MG63 (cell line): Measurements from ENCODE around the gene SLC4A1AP. TPM values are rescaled to one million over a fixed set of nuclear protein-coding genes. Genes with fewer than 3 reads are reported as not detected.

Experiments used
- DNase-seq: peaks from one replicate; pipeline ENCODE4 v3.0.0-alpha.2; 2020
- H3K27me3 ChIP-seq: fragments of 250-450 bp; sonication (Bioruptor Pico); 2 replicates; pipeline ENCODE4 v1.5.1; 2020; ENCODE audit warnings: mild to moderate bottlenecking, moderate library complexity
- H3K36me3 ChIP-seq: fragments of 250-450 bp; sonication (Bioruptor Pico); 2 replicates; pipeline ENCODE4 v1.5.1; 2020; ENCODE audit warnings: mild to moderate bottlenecking, moderate library complexity
- H3K4me3 ChIP-seq: fragments of 250-450 bp; sonication (Bioruptor Pico); 2 replicates; pipeline ENCODE4 v1.5.1; 2020; ENCODE audit warnings: mild to moderate bottlenecking, moderate library complexity
- H3K9me3 ChIP-seq: fragments of 250-450 bp; sonication (Bioruptor Pico); 2 replicates; pipeline ENCODE4 v1.5.1; 2020; ENCODE audit warnings: mild to moderate bottlenecking, moderate library complexity
- total RNA-seq: library from RNA; depleted of rRNA; stranded (reverse); fragments of >200 nt; shearing (Covaris generic); gene quantifications from 2 replicates; pipeline ENCODE4 v1.2.3, GENCODE V29; 2014; ENCODE audit warnings: low replicate concordance

SLC4A1AP gene
- total RNA-seq, 1 experiment from 2014 or later = 27.1 TPM

- Histone ChIP-seq H3K36me3 (no peaks in the 10 kb centered on the region), H3K9me3 (no peaks in the 10 kb centered on the region), H3K4me3 (no peak overlapping the region), H3K27me3 (no peaks in the 10 kb centered on the region)
- no peak for DNase-seq
Observed at GRCh38 chr2:27708666-27709065, 45.0 kb downstream of the SLC4A1AP start.

- no peak for DNase-seq
- no peaks in the 10 kb centered on the region for H3K27me3 ChIP-seq
- H3K4me3 ChIP-seq = no peak overlapping the region
- H3K9me3 ChIP-seq = no peaks in the 10 kb centered on the region
- H3K36me3 ChIP-seq = no peaks in the 10 kb centered on the region
Observed at GRCh38 chr2:27709326-27709725, 45.6 kb downstream of the SLC4A1AP start.

GRCh38 chr2:27709960-27710575 is 46.4 kb downstream of the SLC4A1AP start:
- no peaks in the 10 kb centered on the region for H3K9me3 ChIP-seq
- no peak for DNase-seq

GRCh38 chr2:27710640-27711430 is 47.1 kb downstream of the SLC4A1AP start:
- Histone ChIP-seq H3K27me3 (no peaks in the 10 kb centered on the region), H3K36me3 (no peaks in the 10 kb centered on the region), H3K4me3 (no peak overlapping the region), H3K9me3 (no peaks in the 10 kb centered on the region)
- no peak for DNase-seq

More at GRCh38 chr2:27709960-27710575, 46.4 kb downstream of the SLC4A1AP start:
- Histone ChIP-seq H3K36me3 (no peaks in the 10 kb centered on the region), H3K4me3 (no peak overlapping the region), H3K27me3 (no peaks in the 10 kb centered on the region)

- Histone ChIP-seq H3K4me3 (no peak overlapping the region), H3K27me3 (no peaks in the 10 kb centered on the region), H3K9me3 (no peaks in the 10 kb centered on the region), H3K36me3 (no peaks in the 10 kb centered on the region)
- no peak for DNase-seq
Observed at GRCh38 chr2:27711804-27712203, 48.1 kb downstream of the SLC4A1AP start.

- no peak for DNase-seq
- Histone ChIP-seq H3K36me3 (no peaks in the 10 kb centered on the region), H3K9me3 (no peaks in the 10 kb centered on the region), H3K4me3 (no peak overlapping the region), H3K27me3 (no peaks in the 10 kb centered on the region)
Observed at GRCh38 chr2:27712522-27712921, 48.8 kb downstream of the SLC4A1AP start.

GRCh38 chr2:27713201-27713600 is 49.5 kb downstream of the SLC4A1AP start:
- Histone ChIP-seq H3K4me3 (no peak overlapping the region), H3K36me3 (no peaks in the 10 kb centered on the region)

GRCh38 chr2:27714053-27714452 is 50.4 kb downstream of the SLC4A1AP start:
- H3K27me3 ChIP-seq = no peaks in the 10 kb centered on the region
- DNase-seq = no peak
- no peaks in the 10 kb centered on the region for H3K36me3 ChIP-seq
- H3K9me3 ChIP-seq = no peaks in the 10 kb centered on the region
- no peak overlapping the region for H3K4me3 ChIP-seq

More at GRCh38 chr2:27713201-27713600, 49.5 kb downstream of the SLC4A1AP start:
- no peaks in the 10 kb centered on the region for H3K9me3 ChIP-seq
- H3K27me3 ChIP-seq = no peaks in the 10 kb centered on the region
- no peak for DNase-seq

- DNase-seq = no peak
- no peaks in the 10 kb centered on the region for H3K36me3 ChIP-seq
- peak overlapping the region; percentile 27; the same call in 1 of the 2 replicates for H3K4me3 ChIP-seq
Observed at GRCh38 chr2:27714851-27715291, 51.2 kb downstream of the SLC4A1AP start.

GRCh38 chr2:27715318-27716210 is 51.9 kb downstream of the SLC4A1AP start:
- no peaks in the 10 kb centered on the region for H3K27me3 ChIP-seq
- H3K36me3 ChIP-seq = no peaks in the 10 kb centered on the region
- peak; percentile 63 for DNase-seq
- no peaks in the 10 kb centered on the region for H3K9me3 ChIP-seq
- peak overlapping the region; percentile 27; the same call in 1 of the 2 replicates for H3K4me3 ChIP-seq

More at GRCh38 chr2:27714851-27715291, 51.2 kb downstream of the SLC4A1AP start:
- no peaks in the 10 kb centered on the region for H3K9me3 ChIP-seq
- no peaks in the 10 kb centered on the region for H3K27me3 ChIP-seq

- Histone ChIP-seq H3K9me3 (no peaks in the 10 kb centered on the region), H3K36me3 (no peaks in the 10 kb centered on the region), H3K4me3 (no peak overlapping the region), H3K27me3 (no peaks in the 10 kb centered on the region)
- DNase-seq = no peak
Observed at GRCh38 chr2:27716301-27717069, 52.8 kb downstream of the SLC4A1AP start.

- peak; percentile 52 for DNase-seq
- Histone ChIP-seq H3K36me3 (no peaks in the 10 kb centered on the region), H3K4me3 (no peak overlapping the region), H3K9me3 (no peaks in the 10 kb centered on the region), H3K27me3 (no peaks in the 10 kb centered on the region)
Observed at GRCh38 chr2:27717070-27717795, 53.5 kb downstream of the SLC4A1AP start.

GRCh38 chr2:27720004-27720551 is 56.4 kb downstream of the SLC4A1AP start:
- H3K4me3 ChIP-seq = no peak overlapping the region
- H3K9me3 ChIP-seq = no peaks in the 10 kb centered on the region
- H3K36me3 ChIP-seq = no peaks in the 10 kb centered on the region
- H3K27me3 ChIP-seq = no peaks in the 10 kb centered on the region
- peak; percentile 95 for DNase-seq

GRCh38 chr2:27721335-27721734 is 57.6 kb downstream of the SLC4A1AP start:
- Histone ChIP-seq H3K9me3 (no peaks in the 10 kb centered on the region), H3K4me3 (no peak overlapping the region), H3K27me3 (no peaks in the 10 kb centered on the region), H3K36me3 (no peaks in the 10 kb centered on the region)
- peak; percentile 76 for DNase-seq

GRCh38 chr2:27721884-27722485 is 58.3 kb downstream of the SLC4A1AP start:
- Histone ChIP-seq H3K4me3 (no peak overlapping the region), H3K27me3 (no peaks in the 10 kb centered on the region), H3K36me3 (no peaks in the 10 kb centered on the region), H3K9me3 (no peaks in the 10 kb centered on the region)
- DNase-seq = no peak
